ENCODE data around the gene BANF1. TPM values are rescaled to one million over a fixed set of nuclear protein-coding genes. Genes with fewer than 3 reads are reported as not detected.

BANF1 gene
- total and polyA plus RNA-seq, 9 of the 15 experiments (the other 6 are each of a cell fraction or from before 2014, with no cell fraction given), result 108 to 651 (median 263) TPM

DNA sequence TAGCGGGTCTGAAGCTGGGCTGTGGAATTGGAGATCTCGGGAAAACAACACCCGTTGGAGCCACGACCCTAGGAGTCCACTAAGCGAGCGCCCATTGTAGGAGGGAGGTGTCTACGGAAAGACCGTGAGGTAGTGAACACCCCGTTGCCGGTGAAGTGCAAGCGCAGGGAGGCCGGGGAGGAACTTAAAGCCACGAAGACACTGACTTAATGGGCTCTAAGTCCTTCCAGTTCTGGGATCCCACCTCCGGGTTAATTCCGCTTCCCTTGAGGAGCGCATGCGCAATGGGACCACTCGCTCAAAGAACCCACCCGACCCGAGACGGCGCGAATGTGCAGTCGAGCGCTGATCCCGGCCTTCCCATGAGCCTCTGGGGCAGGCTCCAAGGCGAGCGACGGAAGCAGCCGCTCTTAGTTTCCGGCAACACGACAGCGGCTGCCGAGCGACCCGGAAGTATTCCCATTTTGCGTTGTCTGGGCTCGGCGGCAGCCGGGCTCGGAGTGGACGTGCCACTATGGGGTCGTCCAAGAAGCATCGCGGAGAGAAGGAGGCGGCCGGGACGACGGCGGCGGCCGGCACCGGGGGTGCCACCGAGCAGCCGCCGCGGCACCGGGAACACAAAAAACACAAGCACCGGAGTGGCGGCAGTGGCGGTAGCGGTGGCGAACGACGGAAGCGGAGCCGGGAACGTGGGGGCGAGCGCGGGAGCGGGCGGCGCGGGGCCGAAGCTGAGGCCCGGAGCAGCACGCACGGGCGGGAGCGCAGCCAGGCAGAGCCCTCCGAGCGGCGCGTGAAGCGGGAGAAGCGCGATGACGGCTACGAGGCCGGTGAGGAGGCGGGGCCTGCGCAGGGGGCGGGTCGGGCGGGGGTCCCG is 40.8 kb upstream of the BANF1 start, which contains the start of gene SART1 (continued):
- TF ChIP-seq ZHX1 (conservative IDR thresholded peaks at IDR 0.05; ENCODE audit: low read length), result no peak
- TF ChIP-seq KDM1A (IDR thresholded peaks at IDR 0.05), result no peak
- TF ChIP-seq ZNF318 (IDR thresholded peaks at IDR 0.05; ENCODE audit: borderline replicate concordance in 1 of 2, low read depth in 1 of 2), result no peak
- no peak for TF ChIP-seq SRSF1 (IDR thresholded peaks at IDR 0.05; ENCODE audit: low read depth, low read length)
- TF ChIP-seq, protein P1, sequence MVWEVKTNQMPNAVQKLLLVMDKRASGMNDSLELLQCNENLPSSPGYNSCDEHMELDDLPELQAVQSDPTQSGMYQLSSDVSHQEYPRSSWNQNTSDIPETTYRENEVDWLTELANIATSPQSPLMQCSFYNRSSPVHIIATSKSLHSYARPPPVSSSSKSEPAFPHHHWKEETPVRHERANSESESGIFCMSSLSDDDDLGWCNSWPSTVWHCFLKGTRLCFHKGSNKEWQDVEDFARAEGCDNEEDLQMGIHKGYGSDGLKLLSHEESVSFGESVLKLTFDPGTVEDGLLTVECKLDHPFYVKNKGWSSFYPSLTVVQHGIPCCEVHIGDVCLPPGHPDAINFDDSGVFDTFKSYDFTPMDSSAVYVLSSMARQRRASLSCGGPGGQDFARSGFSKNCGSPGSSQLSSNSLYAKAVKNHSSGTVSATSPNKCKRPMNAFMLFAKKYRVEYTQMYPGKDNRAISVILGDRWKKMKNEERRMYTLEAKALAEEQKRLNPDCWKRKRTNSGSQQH (CRISPR knock-in tag; IDR thresholded peaks at IDR 0.05), result peak; percentile 18; the same call in 1 of the 2 replicates
- TF ChIP-seq SMARCE1 (IDR thresholded peaks at IDR 0.05), result peak; percentile 67
- no peak for TF ChIP-seq ZNF707 (CRISPR knock-in tag; conservative IDR thresholded peaks at IDR 0.05)
- TF ChIP-seq, protein P2, sequence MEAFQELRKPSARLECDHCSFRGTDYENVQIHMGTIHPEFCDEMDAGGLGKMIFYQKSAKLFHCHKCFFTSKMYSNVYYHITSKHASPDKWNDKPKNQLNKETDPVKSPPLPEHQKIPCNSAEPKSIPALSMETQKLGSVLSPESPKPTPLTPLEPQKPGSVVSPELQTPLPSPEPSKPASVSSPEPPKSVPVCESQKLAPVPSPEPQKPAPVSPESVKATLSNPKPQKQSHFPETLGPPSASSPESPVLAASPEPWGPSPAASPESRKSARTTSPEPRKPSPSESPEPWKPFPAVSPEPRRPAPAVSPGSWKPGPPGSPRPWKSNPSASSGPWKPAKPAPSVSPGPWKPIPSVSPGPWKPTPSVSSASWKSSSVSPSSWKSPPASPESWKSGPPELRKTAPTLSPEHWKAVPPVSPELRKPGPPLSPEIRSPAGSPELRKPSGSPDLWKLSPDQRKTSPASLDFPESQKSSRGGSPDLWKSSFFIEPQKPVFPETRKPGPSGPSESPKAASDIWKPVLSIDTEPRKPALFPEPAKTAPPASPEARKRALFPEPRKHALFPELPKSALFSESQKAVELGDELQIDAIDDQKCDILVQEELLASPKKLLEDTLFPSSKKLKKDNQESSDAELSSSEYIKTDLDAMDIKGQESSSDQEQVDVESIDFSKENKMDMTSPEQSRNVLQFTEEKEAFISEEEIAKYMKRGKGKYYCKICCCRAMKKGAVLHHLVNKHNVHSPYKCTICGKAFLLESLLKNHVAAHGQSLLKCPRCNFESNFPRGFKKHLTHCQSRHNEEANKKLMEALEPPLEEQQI (IDR thresholded peaks at IDR 0.05), result no peak
- no peak for TF ChIP-seq ESRRB (CRISPR knock-in tag; IDR thresholded peaks at IDR 0.05; ENCODE audit: borderline replicate concordance)
- peak; percentile 65; the same call in 1 of the 2 replicates for TF ChIP-seq ZNF76 (CRISPR knock-in tag; IDR thresholded peaks at IDR 0.05; ENCODE audit: borderline replicate concordance)
